GM21447 (cell line): ENCODE data around the gene LITAF.
"Not testable (repeated sequence)": the region's sequence is repeated elsewhere in the genome, so short reads cannot be mapped to it uniquely, and the experiment has no call there.

Experiments used
- ATAC-seq: cut with Tn5 transposase; IDR thresholded peaks from one replicate; pipeline ENCODE4 v1.9.1; 2021; ENCODE audit not compliant: unreplicated experiment

LITAF gene

DNA sequence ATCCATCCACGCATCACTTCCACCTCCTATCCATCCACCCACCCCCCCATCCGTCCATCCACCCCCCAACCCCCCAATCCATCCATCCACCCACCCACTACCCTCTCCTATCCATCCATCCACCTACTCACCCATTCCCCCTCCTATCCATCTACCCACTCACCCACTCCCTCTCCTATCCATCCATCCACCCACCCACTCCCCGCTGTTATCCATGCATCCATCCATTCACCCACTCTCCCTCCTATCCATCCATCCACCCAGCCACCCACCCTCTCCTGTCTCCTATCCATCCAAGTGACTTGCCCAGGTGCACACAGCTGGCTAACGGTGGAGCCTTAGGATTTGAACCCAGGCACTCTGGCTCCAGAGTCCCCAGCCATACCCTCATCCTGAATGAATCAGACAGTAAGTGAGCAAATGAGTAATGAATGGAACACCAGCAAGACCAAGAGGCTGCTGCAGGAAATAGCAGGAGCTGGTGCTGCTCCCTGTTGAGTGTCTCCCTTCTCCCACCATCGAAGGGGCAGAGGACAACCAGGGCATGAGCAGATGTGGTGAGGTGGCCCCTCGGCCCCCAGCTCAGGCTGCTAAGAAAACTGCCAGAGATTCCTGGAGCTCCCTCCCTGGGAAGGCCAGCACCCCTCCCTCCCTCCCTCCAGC lies 62.5 kb downstream of the LITAF start:
- no peak for ATAC-seq

DNA sequence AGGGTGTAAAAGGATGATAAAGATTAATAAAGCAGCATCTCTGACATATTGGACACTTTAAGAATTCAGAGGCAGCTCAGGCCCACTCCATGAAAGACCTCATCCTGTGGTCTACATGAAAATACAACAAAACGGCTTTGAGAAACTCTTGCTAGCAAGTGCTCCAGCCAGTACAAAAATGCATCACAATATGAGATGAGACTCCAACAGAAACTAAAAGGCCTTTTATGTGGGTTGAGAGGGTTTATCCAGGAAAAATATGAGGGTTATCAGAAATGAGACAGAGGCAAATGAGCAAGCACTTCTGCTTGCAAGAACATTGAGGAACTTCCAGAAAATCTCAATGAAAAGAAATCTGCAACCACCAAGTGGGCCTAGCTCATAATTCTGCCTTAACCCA lies 65.7 kb downstream of the LITAF start:
- ATAC-seq = no peak

DNA sequence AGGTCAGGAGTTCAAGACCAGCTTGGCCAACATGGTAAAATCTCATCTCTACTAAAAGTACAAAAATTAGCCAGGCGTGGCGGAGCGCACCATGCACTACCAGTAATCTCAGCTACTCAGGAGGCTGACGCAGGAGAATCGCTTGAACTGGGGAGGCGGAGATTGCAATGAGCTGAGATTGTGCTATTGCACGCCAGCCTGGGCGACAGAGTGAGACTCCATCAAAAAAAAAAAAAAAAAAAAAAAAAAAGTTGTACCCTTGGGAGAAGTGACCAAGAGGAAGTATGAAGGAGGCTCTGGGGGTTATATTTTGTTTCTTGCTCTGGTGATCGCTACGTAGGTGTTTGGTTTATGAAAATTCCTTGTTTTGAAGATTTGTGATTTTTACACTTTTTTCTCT lies 66.3 kb downstream of the LITAF start:
- no peak for ATAC-seq

DNA sequence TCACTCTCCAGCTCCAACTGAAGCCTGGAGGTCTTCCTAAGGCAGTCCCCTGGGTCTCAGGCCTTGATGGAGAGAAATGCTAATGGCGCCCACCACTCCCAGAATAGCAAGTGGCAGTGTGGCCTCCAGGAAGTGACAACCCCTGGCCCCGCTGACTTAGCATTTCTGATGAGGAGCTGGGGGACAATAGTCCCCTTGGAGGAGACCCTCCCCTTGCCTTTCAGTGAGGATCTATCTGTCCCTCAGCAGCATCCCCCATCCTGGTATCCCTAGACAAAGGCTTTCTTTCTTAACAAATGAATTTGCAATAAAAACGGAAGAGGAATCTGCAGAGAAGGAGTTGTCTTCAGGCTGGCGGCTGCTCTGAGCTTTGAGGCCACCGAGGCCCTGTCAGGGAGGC lies 68.8 kb downstream of the LITAF start:
- no peak for ATAC-seq

DNA sequence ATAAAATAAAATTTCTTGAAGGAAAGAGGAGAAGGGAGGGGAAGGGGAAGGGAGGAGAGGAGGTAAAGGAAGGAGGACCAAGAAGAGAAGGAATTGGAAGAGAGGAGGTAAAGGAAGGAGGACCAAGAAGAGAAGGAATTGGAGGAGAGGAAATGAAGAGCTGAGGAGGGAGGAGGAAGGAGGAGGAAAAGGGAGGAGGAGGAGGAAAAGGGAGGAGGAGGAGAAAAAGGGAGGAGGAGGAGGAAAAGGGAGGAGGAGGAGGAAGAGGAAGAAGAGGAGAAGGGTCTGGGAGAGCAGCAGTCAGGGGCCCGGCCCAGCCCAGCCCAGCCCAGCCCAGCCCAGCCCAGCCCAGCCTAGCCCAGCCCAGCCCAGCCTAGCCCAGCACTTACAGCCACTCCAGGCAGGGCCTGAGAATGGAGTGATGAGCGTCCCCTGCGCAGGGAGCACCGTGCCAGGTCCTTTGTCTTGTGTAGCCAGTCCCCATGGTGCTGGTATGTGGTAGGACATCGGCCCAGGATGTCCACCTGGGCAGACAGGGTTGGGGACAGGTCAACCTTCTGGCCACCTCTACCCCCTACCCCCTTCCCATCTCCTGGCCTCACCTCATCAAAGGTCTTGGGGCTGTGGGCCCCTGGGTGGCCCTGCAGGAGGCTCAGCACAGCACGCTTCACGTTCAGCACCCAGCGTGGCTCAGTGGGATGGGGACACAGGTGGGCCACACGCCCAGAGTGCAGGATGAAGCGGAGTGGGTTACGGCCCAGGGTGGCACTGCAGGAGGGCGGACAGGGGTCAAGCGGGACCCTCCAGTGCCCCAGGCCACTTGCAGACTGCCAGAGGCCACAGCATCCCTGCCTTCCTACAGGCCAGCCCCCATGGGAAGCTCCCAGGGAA lies 70.9 kb downstream of the LITAF start:
- ATAC-seq = no peak

DNA sequence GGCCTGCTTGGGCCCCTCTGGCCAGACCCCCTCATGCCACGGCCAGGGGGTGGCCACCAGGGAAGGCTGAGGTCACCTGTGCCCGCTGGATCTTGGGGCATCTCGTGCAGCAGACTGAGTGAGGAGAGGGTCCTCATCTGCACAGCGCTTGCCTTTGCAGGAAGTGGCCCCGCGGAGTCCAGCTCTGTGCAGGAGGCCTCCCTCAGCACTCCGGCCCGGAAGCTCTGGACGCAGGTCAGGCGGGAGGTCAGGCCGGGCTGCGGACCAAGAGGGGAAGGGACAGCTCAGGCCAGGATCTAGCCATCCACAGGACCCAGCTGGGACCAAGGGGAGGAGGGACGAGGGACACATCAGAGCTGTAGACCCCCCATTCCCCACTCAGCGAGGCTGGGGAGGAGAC lies 72.4 kb downstream of the LITAF start:
- ATAC-seq = no peak

DNA sequence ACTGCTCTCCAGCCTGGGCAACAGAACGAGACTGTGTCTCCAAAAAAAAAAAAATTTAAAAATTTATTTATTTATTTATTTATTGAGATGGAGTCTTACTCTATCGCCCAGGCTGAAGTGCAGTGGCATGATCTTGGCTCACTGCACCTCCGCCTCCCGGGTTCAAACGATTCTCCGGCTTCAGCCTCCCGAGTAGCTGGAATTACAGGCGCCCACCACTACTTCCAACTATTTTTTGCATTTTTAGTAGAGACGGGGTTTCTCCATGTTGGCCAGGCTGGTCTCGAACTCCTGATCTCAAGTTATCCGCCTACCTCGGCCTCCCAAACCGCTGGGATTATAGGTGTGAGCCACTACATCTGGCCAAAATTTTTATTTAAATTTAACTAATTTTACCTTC lies 73.4 kb downstream of the LITAF start:
- ATAC-seq = not testable (repeated sequence)

DNA sequence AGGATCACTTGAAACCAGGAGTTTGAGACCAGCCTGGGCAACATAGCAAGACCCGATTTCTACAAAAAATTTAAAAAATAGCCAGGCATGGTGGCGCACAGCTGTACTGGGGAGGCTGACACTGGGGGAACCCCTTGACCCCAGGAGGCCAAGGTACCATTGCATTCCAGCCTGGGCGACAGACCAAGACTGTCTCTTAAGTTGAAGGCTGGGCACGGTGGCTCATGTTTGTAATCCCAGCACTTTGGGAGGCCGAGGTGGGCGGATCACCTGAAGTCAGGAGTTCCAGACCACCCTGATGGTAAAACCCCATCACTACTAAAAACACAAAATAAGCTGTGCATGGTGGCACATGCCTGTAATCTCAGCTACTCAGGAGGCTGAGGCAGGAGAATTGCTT lies 74.9 kb downstream of the LITAF start:
- no peak for ATAC-seq

DNA sequence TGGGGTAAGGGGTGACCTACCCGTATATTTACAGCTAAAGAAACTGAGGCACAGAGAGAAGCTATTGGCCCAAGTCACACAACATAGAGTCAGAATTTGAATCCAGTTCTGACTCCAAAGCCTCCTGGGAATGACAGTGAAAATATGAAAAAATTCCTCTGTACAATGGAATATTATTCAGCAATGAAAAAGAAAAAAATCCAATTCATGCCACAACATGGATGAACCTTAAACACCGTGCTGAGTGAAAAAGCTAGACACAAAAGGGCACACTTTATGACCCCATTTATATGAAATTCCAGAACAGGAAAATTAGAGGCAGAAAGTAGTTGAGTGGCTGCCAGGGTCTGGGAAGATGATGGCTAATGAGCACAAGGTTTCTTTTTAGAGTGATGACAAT lies 75.4 kb downstream of the LITAF start:
- ATAC-seq = no peak

DNA sequence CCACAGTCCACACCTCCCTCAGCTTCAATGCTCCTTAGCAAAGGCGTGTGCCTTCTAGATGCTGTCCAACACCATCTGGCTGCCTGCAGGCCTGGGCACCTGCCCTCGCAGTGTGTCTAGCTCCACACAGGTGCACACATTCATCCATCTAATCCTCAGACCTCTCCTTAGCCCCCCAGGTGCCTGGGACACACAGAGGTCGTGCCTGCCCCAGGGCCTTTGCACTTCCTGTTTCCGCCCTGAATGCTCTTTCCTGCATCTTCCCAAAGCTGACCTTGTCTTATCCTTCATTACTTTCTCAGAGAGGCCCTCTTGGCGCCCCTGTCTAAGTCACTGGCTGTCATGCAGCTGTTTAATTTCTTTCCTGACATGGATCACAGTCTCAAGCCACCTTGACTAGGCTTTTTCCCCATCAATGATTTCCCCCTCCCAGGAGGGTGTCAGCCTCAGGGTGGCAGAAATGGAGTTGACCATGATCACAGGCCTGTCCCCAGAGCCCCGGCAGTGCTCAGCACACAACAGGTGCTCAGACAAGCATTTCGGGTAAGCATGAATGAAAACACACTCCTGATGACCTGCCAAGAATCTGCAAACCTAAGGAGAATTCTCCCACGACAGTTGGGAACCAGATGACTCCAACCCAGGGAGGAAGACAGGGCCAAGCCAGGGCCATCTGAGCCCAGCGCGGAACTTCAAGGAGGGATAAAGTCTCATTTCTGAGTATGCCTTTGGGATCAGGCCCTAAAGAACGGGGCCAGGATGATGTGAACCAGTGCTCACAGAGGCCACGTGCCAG lies 76.3 kb downstream of the LITAF start:
- ATAC-seq = no peak

DNA sequence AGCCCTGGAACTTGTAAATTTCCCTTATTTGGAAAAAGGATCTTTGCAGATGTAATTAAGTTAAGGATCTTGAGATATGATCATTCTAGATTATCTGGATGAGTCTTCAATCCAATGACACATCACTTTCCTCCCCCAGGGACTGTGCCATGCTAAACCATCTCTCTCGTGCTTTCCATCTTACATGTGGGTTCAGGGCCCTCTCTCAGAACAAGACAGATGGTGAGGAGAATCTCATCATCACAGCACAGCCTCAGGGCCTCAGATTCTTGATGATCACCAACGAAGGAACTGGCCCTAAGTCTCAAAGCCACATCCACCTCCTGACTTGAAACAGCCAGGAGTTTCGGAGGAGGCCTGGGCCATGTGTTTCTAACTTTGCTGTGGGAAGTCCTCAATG lies 78.7 kb downstream of the LITAF start:
- no peak for ATAC-seq

DNA sequence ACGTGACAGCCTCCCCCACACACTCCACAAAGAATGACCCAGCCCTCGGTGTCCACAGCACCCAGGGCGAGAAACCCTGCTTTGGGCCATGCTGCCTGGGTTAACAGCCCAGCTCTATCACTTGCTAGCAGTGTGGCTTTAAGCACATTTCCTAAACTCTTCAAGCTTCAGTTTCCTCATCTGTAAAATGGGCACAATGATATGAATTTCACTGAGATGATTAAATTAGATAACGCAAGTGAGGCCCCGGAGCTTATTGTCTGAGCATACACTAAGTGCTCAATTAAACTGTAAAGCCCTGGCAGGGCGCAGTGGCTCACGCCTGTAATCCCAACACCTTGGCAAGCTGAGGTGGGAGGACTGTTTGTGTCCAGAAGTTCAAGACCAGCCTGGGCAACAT lies 79.4 kb downstream of the LITAF start:
- ATAC-seq = no peak

DNA sequence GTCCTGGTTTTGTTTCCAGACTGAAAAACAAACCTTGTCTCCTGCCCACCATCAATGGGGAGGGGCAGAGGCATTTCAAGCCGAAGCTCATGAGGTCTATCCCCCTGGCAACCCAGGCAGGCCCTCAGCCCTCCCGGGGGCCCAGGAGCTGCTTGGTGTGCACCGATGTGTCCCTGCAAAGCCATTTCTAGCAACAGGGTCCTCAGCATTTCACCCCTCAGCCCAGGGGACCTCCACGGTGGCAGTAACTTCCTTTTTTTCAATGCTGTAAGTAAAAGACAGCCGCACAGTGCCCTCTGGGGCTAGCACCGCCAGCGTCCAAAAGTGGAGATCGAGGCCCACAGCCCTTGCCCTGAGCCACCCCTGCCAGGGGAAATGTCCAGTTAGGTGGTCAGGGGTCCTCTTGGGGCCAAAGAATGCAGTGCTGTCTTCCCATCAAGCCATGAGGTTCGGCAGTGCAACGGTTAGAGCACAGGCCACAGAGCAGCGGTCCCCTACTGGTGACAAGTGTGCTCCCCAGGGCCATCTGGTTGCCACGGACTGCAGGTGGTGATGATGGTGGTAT lies 79.9 kb downstream of the LITAF start:
- ATAC-seq = no peak

DNA sequence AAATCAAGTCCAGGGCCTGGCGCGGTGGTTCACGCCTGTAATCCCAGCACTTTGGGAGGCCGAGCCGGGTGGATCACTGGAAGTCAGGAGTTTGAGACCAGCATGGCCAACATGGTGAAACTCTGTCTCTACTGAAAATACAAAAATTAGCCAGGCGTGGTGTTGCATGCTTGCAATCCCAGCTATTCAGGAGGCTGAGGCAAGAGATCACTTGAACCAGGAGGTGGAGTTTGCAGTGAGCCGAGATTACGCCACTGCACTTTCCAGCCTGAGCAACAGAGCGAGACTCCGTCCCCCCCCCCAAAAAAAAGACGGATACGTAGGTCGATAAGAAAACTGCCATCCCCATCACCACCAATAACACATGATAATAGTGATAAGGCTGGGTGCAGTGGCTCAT lies 82.5 kb downstream of the LITAF start:
- ATAC-seq = not testable (repeated sequence)

DNA sequence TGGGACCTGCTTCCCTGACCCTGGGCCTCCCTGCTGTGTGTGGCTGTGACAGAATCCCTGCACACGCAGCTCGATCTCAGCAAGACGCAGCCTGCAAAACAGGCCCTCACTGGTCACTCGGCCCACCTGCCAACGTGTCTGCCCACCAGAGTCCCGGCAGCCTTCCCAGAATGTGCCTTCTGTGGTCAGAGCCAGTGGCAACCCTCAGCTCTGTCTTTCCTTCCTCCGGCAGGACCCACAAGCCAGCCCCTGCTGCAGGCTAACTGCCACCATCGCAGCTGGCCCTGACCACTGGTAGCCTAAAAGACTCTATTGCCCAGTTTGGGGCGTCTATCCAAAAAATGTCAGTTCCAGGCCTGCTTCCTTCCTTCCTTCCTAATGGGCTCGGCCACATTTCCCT lies 83.2 kb downstream of the LITAF start:
- ATAC-seq = no peak

DNA sequence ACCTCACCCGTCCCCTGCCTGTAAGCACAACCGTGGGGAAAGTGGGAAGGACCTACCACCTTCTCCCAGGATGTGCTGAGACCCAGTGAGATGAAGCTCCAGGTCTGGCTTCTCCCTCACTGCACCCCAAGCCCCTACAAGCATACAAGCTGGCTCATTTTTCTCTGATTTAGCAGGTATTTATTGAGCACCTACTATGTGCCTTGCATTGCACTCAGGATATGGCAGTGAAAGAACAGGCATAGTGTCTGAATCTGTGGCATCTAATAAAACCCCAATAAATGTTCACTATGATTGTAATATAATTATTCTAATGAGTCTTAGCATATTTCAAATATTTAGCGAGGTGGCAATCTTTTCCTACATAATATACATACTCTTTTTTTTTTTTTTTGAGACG lies 84.5 kb downstream of the LITAF start:
- no peak for ATAC-seq

DNA sequence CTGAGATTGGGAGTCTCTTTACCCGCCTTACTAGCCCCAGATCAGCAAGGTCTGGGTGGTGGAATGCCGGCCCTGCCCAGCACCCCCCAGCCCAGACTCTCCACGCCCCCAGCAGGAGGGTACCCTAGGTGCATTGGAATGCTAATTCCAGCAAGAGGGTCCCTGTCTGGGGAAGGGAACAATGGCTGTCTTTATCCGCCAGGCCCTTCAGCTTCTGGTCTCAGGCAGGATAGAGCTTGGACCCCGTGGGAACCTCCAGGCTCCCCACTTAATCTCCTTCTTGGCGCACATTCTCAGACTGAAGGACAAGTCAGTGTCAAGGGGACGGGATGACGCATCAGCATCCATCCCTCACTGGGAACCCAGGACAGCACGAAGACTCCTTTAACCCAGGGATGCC lies 85.1 kb downstream of the LITAF start:
- no peak for ATAC-seq

DNA sequence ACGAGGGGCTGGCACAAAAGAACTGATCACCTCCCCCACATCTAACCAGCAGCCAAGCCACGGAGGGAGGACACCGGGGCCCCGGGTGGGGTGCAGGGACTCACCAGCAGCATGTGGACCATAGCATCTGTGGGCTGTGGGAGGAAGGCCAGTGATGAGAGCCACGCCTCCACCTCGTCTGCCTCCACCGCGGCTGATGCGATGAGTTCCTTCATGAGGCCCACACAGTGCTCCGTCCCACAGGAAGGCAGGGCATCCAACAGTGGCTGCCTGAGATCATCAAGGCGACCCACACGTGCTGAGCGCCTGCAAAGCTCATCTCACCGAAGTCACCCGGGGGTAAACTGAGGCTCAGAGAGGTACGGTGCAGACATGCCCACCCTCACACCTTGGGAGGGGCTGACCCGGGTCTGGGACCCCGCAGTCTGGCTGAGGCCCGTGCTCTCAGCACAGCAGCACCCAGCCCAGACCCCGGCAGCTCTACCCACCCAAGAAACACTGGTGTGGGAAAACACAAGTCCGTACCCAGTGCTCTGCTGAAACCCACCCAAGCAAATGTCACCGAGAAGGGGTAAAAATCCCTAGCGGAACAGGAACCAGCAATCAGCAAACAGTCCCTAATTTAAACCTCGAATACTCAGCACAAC lies 85.9 kb downstream of the LITAF start:
- ATAC-seq = no peak

DNA sequence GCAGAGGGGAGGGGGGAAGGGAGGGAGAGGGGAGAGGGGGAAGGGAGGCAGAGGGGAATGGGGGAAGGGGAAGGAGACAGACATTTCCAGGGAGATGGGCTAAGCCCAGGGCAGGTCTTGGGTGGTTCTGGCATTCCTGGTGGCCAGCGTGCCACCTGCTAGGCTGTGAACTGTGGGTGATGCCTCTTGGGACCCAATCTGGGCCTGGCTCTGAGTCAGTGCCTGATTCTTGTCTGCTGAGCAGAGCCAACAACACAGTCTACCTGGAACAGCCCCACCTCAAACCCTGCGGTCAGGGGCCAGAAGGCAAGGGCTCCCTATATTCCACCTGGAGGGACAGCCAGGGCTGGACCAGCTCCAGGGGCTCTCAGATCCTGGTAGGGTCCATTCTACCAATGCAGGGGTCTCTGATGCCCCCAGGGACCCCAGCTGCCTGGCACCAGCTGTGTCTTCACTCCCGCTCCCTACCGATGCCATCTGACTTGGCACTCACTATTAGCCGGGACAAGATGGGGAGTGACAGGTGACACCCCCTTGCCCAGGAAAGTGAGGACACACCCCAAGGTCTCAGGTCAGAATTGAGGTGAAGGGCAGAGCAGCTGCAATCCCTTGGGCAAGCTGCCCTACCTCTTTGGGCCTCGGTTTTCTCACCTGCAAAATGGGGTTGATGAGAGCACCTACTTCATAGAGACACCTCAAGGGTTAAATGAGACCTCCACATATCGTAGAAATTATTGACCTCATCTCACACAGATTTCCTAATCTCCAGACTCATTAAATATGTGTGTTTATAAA lies 87.2 kb downstream of the LITAF start:
- no peak for ATAC-seq

DNA sequence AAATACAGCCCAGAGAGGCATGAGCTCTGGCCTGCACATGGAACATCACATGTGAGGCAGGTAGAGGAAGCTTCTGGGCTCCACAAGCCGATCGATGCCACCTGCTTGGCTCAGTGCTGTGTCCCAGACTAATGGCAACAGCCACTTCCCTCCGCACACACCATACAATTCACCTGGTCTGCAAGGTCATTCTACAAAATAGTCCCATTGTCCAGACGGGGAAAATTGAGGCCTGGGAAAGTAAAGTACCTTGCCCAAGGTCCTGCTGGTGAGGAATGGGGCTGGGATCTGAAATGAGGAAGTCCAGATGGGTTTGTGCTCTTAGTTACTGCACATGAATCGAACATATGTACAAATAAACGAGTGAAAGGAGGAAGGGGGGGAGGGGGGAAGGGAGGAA lies 88.0 kb downstream of the LITAF start:
- ATAC-seq = no peak
